GM06990 (cell line): ENCODE results near the gene ST6GALNAC3.

Source experiments
- DNase-seq: peaks from one replicate; pipeline ENCODE4 v3.0.0-alpha.2; 2011; ENCODE audit not compliant: insufficient read length; ENCODE audit errors: extremely low read depth
- H3K27me3 ChIP-seq: replicated peaks from 2 replicates; pipeline ENCODE4 v1.6.0; 2011; ENCODE audit warnings: low read length; ENCODE audit not compliant: control insufficient read depth, insufficient read depth
- H3K36me3 ChIP-seq: 2 replicates; pipeline ENCODE4 v1.5.1; 2011; ENCODE audit warnings: low read length; ENCODE audit not compliant: control insufficient read depth, insufficient read depth
- H3K4me3 ChIP-seq: replicated peaks from 2 replicates; pipeline ENCODE4 v1.5.1; 2011; ENCODE audit warnings: low read depth, mild to moderate bottlenecking, control low read depth, low read length
- TF ChIP-seq, protein P1 (sequence below): IDR thresholded peaks from 2 replicates; pipeline ENCODE4 v1.5.1; 2011; ENCODE audit warnings: low read length, control low read depth, mild to moderate bottlenecking, inconsistent platforms; ENCODE audit not compliant: insufficient read depth, poor library complexity, severe bottlenecking

Gene ST6GALNAC3

GRCh38 chr1:76279101-76279748 lies 204.7 kb downstream of the ST6GALNAC3 start:
- Histone ChIP-seq H3K4me3 (no peak overlapping the region), H3K36me3 (no peaks in the 10 kb centered on the region), H3K27me3 (no peaks in the 10 kb centered on the region)
- TF ChIP-seq, protein P1, sequence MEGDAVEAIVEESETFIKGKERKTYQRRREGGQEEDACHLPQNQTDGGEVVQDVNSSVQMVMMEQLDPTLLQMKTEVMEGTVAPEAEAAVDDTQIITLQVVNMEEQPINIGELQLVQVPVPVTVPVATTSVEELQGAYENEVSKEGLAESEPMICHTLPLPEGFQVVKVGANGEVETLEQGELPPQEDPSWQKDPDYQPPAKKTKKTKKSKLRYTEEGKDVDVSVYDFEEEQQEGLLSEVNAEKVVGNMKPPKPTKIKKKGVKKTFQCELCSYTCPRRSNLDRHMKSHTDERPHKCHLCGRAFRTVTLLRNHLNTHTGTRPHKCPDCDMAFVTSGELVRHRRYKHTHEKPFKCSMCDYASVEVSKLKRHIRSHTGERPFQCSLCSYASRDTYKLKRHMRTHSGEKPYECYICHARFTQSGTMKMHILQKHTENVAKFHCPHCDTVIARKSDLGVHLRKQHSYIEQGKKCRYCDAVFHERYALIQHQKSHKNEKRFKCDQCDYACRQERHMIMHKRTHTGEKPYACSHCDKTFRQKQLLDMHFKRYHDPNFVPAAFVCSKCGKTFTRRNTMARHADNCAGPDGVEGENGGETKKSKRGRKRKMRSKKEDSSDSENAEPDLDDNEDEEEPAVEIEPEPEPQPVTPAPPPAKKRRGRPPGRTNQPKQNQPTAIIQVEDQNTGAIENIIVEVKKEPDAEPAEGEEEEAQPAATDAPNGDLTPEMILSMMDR, result no peak
- no peak for DNase-seq

GRCh38 chr1:76281306-76281705 lies 206.8 kb downstream of the ST6GALNAC3 start:
- no peak for DNase-seq
- H3K4me3 ChIP-seq, result no peak overlapping the region
- no peaks in the 10 kb centered on the region; the same call in 1 of the 2 replicates for H3K27me3 ChIP-seq
- H3K36me3 ChIP-seq, result no peaks in the 10 kb centered on the region
- TF ChIP-seq, protein P1, result no peak

GRCh38 chr1:76284842-76285241 lies 210.3 kb downstream of the ST6GALNAC3 start:
- no peaks in the 10 kb centered on the region; the same call in 1 of the 2 replicates for H3K27me3 ChIP-seq
- TF ChIP-seq, protein P1, result no peak
- H3K36me3 ChIP-seq, result no peaks in the 10 kb centered on the region
- no peak for DNase-seq
- H3K4me3 ChIP-seq, result no peak overlapping the region

DNA sequence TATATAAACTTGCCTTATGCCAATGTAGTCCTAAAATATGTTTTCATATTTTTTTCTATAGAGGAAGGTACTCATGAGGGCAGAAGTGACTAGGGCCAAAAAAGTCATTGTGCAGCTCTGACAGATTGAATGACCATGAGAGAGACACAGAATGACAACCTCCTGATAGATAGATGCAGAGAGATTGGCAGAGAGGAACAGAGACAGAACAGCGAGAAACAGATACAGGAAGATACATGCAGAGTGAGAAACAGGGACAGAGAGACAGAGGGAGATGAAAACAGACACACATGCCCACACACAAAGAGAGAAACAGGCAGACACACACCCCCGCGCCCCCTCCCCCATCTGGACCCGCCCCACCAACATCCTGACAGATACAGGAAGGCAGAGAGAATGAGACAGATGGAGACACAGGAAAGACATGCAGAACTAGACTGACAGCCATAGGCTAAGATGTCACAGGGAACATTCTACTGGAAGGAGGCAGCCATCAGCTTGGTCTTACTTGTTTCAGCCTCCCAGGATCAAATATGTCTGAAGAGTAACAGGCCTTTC lies 211.1 kb downstream of the ST6GALNAC3 start:
- TF ChIP-seq, protein P1, result no peak
- no peak overlapping the region for H3K4me3 ChIP-seq
- H3K27me3 ChIP-seq, result no peaks in the 10 kb centered on the region; the same call in none of the 2 replicates
- no peaks in the 10 kb centered on the region for H3K36me3 ChIP-seq
- DNase-seq, result no peak

DNA sequence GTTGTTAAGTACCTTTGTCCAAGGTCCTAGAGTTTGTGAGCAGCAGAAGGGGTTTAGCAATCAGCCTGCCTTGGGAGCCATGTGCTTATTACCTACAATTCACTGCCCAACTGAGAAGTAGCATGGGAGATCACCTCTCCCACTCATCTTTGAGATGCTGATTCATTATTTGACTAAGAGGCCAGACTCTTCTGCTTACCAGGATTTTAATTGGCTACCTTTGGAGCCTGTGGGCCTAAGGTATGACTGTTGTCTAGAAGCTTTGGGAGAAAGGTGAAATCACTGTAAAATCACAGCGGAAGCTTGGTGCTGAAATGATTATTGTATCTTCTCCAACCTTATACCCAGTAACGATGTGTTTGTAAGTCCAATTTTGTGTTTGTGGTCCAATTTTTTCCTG lies 213.4 kb downstream of the ST6GALNAC3 start:
- no peaks in the 10 kb centered on the region for H3K36me3 ChIP-seq
- no peak for DNase-seq
- H3K4me3 ChIP-seq, result no peak overlapping the region
- H3K27me3 ChIP-seq, result no peaks in the 10 kb centered on the region; the same call in none of the 2 replicates
- TF ChIP-seq, protein P1, result no peak
